GM18868 (cell line): Measurements from ENCODE around the gene RUNX1.

ENCODE experiments used
- ATAC-seq: cut with Tn5 transposase; IDR thresholded peaks from one replicate; pipeline ENCODE4 v1.9.1; 2021; ENCODE audit warnings: mild to moderate bottlenecking, moderate library complexity; ENCODE audit not compliant: unreplicated experiment

Gene RUNX1

GRCh38 chr21:34797921-34798535, 251.1 kb downstream of the RUNX1 start:
- no peak for ATAC-seq

- no peak for ATAC-seq
These were observed 251.9 kb downstream of the RUNX1 start for GRCh38 chr21:34797201-34797525.

- no peak for ATAC-seq
These were observed 252.4 kb downstream of the RUNX1 start for GRCh38 chr21:34796518-34797200.

- ATAC-seq: no peak
These were observed 253.4 kb downstream of the RUNX1 start for GRCh38 chr21:34795548-34796180.

- no peak for ATAC-seq
These were observed 253.9 kb downstream of the RUNX1 start for GRCh38 chr21:34795175-34795547.

- no peak for ATAC-seq
These were observed 254.4 kb downstream of the RUNX1 start for GRCh38 chr21:34794686-34795085.

- ATAC-seq: no peak
These were observed 255.6 kb downstream of the RUNX1 start for GRCh38 chr21:34793471-34793870.

- ATAC-seq: no peak
These were observed 256.5 kb downstream of the RUNX1 start for GRCh38 chr21:34792504-34793089.

- no peak for ATAC-seq
These were observed 257.2 kb downstream of the RUNX1 start for GRCh38 chr21:34791776-34792503.

GRCh38 chr21:34790834-34791233, 258.3 kb downstream of the RUNX1 start:
- no peak for ATAC-seq

- ATAC-seq: no peak
These were observed 258.8 kb downstream of the RUNX1 start for GRCh38 chr21:34790341-34790740.

GRCh38 chr21:34788879-34789278, 260.2 kb downstream of the RUNX1 start:
- ATAC-seq: no peak

GRCh38 chr21:34783815-34784214, 265.3 kb downstream of the RUNX1 start:
- ATAC-seq: no peak

- no peak for ATAC-seq
These were observed 266.4 kb downstream of the RUNX1 start for GRCh38 chr21:34782506-34783360.

GRCh38 chr21:34781526-34781925, 267.6 kb downstream of the RUNX1 start:
- ATAC-seq: no peak

- no peak for ATAC-seq
These were observed 269.2 kb downstream of the RUNX1 start for GRCh38 chr21:34779860-34780259.

- no peak for ATAC-seq
These were observed 273.3 kb downstream of the RUNX1 start for GRCh38 chr21:34775793-34776192.

GRCh38 chr21:34774750-34775149, 274.4 kb downstream of the RUNX1 start:
- ATAC-seq: no peak

GRCh38 chr21:34771512-34772028, 277.5 kb downstream of the RUNX1 start:
- no peak for ATAC-seq

- no peak for ATAC-seq
These were observed 278.5 kb downstream of the RUNX1 start for GRCh38 chr21:34770576-34770975.
